ENCODE measurements around the gene TEX12.
"Not testable (repeated sequence)": the region's sequence is repeated elsewhere in the genome, so short reads cannot be mapped to it uniquely, and the experiment has no call there.

Gene TEX12

DNA sequence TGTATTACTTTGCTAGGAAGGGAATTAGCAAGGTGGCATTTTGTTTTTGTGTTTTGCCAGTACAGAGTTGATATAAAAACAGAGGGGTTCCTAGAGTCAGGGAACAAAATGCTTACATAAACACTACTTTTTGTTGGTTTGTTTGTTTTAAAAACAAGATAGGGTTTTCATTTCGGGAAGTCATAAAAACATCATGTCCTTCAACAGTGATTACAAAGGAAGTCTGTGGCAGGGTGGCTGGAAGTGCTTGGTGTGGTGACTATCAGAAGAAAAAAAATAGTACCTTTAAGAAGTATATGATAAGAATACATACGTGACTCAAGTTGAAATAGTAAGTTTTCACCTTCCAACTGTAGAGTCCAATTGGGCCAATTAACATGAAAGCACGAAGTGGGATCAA, 2.1 kb upstream of the TEX12 start:
- no peak for DNase-seq

DNA sequence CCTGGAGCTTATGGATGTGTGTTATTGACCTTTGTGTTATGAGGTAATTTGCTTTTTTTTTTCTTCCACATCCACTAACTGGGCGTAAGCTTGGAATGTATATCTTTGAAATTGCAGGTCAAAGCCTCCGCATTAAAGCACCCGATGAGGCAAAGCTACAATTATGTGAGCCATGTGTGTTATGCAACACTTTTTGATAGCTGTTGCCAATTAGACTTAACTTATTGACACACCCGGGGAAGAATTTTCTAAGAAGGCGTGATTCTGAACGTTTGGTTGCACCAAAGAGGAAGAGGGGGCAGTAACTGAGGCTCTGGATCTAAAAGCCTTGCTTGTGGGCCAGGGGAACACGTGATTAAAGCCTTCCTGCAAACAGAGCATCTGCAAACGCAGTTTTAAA, 610 bp upstream of the TEX12 start:
- DNase-seq = no peak

DNA sequence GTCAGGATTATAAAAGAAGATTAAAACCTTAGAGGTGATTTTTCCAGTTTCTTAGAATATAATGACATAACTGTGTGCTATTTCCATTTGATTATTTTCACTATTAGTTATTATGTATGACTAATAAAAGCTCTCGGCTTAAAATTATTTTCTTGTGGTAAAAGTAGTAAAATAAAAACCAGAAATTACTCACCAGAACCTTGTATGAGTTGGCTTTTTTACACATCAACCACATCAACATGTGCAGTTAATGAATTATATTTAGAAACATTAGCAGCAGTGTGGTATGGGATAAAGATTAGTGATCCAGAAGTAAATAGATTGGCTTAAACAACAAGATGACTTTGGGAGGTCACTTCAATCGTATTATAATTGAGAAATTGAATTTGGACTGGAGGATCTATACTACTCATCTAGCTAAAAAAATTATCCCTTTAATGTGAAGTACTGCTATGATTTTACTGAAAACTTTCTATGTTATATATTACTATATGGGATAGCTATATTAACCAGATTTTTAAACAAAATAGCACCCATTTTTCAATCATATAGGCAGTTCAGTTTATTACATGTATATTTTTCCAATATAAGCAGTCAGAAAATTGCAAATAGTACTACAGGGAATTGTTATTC, 5.3 kb downstream of the TEX12 start:
- DNase-seq = no peak

DNA sequence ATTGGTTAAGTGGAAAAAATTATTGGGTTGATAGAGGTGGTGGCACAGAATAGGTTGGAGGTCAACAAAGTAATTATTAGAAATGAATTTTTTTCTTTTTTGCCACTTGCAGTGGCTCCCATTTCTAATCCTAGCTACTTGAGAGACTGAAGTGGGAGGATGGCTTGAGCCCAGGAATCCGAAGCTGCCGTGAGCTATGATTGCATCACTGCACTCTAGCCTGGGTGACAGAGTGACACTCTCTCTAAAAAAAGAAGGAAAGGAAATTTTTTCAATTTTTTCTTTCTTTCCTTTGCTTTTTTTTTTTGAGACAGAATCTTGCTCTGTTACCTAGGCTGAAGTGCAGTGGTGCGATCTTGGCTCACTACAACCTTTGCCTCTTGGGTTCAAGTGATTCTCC, 6.0 kb downstream of the TEX12 start:
- DNase-seq = no peak

DNA sequence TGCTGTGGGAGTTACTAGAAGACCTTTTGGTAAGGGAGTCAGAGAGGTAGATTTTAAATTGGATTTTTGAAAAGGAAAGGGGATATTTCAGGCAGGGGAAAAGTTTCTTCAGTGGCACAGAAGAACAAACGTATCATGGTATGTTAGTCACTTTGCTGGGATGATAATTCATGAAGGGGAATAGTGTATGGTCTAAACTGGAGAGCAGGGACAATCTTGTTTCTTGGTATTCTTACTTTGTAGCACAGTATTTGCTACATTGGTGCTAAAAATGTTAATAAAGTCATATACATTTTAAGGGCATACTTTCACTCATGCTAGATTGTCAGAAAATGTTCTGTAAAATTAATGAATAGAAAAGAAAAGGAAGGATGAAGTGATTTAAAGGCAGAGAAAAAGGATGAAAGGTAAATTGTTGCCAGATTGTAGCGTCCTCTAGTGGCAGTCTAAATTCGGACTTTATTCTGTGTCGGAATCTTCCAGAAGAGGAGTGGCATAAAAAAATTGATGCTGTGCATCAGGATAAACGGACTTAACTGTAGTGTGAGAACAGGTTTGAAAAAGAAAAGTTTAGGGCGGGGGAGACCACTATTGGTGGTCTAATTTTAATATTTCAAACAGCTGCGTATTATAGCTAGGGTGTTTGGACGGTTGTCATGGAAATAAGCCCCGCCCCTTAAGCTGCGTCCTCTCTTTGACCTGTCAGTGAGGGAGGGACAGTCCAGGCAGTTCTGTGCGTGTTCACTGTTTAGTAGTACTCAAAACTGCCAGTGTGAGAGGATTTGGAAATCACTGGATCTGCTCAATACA, 7.8 kb downstream of the TEX12 start, which contains the start of gene BCO2:
Gene BCO2 (plus strand): TSS at position 724 of the 810 bp plus-strand sequence. CDS start 90 bp downstream, outside the sequence.
- DNase-seq = peak; percentile 63 to 76

DNA sequence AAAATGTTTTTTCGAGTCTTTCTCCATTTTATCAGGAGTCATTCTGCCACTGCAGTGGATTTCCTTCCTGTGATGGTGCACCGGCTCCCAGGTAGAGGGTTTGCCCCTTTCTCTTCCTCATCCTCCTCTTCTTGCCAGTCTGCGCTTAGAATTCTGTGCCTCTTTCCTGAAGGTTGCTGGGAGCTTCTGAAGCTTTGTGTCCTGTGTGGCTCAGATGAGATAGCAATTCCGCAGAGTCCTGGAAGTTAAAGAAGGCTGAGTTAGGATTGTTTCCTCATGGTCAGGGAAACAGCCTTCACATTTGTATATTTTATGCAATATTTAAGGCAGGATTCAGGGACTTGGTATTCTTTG, 8.4 kb downstream of the TEX12 start:
- DNase-seq = no peak

DNA sequence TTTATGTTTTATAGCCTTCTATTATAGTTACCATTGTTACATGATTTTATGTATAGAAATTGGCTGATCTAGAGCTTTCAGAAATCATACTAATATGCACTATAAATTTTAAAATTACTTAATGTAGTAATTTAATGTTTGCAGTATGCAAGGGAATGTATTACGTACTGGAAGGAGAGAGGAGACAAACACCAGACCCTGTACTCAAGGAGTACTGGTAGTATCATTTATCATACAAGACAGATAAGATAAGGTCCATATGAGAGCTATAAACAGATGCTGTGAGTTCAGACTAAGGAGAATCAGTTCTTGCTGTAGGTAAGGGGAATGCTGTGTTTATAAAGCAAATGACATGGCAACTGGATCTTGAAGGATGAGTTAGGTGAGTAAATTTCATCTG, 8.9 kb downstream of the TEX12 start:
- no peak for DNase-seq

DNA sequence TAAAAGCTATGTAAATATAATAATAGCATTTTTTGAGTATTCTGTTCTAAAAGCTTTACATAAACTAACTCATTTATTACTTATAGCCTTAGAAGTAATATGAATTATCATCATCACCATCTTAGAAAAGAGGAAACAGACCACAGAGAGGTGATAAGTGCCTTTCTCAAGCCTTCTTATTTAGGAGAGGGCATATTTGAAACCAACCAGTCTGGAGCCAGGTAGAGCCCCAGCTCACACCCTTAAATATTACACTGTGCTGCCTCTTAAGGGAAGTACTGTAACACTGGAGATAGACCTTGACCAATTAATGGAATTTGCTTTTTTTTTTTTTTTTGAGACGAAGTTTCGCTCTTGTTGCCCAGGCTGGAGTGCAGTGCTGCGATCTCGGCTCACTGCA, 10.4 kb downstream of the TEX12 start:
- DNase-seq = no peak

DNA sequence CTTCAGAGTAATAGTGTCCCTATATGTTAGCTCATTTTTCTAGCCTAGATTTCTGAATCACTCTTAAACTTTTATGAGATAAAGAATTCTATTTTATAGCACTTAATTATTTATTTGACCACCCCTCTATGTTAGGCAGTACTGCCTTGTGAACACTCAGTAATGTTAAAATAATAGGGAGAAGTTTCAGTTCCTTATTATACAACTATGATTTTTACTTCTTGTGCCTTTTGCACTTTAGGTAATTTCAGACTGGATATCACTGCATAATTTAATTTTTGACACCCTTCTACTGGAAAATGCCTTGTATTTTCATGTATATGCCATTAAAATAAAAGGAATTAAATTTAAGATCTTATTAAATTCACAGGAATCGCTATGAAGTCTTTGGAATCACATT, 11.3 kb downstream of the TEX12 start:
- no peak for DNase-seq

DNA sequence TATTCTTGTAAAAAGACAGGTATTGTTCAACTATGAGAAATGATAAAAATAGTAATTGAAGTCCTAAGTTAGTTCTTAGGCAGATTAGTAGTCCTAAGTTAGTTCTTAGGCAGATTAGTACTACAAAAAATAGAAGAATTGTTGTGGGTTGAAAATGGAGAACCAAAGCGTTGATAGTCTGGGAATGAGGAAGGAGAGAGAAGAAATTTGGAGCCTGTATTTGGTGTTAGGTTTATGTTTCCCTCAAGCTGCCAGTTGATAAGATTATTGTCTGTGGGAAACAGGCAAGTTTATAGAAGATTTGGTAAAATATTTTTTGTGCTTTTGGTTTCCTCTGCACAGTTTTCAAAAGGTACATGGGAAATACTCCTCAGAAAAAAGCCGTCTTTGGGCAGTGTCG, 11.8 kb downstream of the TEX12 start:
- DNase-seq = no peak

DNA sequence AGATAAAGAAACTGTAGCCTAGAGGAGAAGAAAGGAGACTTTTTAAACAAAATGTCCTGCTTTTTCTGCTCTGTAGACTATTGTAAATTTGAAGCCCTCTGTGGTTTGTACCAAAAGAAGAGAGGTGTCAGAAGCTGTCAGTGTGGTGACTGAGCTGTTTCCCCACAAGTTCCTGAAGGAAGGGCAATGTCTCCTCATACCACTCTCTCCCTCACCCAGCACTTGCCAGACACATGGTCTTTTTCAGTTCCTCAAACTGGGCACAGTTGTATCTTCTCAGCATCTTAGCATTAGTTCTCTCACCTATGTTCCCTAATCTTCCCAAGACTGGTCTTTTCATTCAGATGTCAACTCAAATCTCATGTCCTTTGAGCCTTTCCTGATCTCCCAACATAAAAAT, 12.4 kb downstream of the TEX12 start:
- peak; percentile 10 to 31 for DNase-seq

DNA sequence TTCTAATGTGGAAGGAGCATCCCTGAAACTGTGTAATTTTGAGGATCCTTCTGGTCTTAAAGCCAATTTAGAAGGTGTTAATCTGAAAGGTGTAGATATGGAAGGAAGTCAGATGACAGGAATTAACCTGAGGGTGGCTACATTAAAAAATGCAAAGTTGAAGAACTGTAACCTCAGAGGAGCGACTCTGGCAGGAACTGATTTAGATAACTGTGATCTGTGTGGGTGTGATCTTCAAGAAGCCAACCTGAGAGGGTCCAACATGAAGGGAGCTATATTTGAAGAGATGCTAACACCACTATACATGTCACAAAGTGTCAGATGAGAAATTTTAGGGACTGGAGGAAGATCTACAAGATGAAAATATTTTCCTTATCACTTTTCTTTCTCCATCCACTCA, 15.7 kb downstream of the TEX12 start:
- DNase-seq = no peak

DNA sequence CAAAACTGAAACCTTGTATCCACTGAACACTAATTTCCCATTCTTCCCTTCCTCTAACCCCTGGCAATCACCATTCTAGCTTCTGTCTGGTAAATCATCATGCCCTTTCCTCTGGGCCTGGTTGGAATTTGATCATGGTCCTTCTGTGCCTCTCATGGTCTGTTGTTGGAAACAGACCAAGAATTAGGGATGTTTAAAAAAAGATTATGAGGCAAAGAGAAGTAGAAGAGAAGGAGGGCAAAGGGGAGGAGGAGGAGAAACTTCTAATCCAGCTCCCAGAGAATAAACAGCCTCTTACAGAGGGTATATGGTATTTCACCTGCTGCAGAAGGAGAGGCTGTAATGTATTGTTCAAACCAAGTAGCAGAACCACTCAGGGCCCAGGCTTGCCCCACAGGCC, 18.7 kb downstream of the TEX12 start:
- DNase-seq = no peak

DNA sequence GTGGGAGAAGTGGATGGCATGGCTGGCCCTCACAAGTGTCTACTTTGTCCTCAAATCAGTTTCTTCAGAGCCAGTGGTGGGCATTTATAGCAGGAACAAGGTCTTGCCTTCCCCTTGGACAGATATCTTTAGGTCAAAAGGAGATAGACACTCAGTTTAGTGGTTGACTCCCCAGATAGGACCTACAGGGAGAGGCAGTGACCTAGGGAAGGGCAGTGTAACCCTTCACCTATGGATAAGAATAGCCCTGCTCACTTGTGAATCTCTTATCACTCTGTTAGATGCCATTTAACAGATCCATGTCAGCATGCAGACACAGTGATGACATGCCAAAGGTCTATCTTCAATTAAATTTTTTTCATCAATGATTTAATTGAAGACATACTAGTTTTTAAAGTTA, 19.1 kb downstream of the TEX12 start:
- DNase-seq = no peak

DNA sequence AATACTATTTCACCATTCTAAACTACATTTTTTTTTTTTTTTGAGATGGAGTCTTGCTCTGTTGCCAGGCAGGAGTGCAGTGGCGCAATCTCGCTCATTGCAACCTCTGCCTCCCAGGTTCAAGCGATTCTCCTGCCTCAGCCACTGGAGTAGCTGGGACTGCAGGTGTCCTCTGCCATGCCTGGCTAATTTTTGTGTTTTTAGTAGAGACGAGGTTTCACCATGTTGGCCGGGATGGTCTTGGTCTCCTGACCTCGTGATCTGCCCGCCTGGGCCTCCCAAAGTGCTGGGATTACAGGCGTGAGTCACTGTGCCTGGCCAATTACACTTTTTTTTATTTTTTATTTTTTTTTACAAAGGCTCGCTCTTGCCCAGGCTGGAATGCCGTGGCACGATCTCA, 27.9 kb downstream of the TEX12 start:
- DNase-seq = not testable (repeated sequence)

DNA sequence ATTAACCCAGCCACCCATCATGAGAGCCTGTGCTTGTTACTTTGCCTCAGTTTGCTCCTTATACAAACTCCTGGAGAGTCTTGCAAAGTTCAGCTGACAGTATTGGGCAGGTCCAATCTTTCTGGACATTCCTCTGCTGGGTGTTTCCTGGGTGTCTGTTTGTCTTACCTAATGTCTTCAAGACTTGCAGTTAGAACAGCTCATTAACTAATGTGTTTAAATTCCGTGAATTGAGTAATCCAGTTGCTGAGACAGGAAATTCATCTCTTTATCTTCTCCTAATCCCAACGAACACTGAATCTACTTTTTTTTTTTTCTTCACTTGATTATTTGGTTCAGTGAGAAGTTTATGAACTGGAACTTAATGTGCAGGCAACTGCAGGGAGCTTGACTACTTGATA, 28.8 kb downstream of the TEX12 start:
- DNase-seq = no peak

DNA sequence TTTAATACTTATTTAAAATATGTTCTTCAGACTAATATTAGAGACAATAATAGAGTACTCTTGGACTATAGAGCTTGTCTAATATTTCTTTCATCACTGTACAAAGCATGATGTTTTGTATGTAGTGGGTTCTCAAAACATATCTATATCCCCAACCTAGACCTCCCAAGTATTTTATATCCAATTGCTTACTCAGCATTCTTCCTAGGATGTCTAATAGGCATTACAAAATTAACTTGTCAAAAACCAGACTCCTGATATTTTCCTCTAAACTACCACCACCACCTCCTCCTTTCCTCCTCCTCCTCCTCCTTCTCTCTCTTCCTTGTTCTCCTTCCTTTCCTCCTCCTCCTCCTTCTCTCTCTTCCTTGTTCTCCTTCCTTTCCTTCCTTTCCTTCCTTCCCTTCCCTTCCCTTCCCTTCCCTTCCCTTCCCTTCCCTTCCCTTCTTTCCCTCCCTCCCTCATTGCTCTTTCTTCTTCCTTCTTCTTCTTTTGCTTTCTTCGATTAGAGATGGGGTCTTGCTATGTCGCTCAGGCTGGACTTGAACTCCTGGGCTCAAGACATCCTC, 29.4 kb downstream of the TEX12 start:
- no peak for DNase-seq

DNA sequence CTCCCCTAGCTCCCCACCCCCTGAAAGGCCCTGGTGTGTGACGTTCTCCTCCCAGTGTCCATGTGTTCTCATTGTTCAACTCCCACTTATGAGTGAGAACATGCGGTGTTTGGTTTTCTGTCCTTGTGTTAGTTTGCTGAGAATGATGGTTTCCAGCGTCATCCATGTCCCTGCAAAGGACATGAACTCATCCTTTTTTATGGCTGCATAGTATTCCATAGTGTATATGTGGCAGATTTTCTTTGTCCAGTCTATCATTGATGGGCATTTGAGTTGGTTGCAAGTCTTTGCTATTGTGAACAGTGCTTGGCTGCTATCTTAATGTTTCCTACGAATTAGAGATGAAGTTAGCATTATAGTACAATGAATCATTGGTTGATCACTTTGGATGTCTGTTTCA, 31.9 kb downstream of the TEX12 start:
- DNase-seq = not testable (repeated sequence)

DNA sequence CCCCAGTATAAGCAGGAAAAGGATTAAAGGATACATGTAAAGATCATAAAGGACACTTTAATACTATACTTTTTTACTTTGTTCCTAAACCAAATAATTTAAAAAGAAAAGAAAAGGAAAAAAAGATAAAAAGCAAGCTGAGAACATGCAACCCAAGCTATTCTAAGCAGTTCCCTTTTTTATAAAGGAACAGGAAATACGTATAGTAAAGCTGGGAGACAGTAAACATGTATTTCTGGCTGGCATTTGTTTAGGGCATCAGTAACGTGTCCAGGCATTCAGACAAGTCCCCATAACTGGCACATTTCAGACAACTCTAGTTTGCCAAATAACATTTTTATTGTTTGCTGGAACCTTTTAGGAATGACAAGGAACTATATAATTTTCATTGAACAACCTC, 33.1 kb downstream of the TEX12 start:
- no peak for DNase-seq

DNA sequence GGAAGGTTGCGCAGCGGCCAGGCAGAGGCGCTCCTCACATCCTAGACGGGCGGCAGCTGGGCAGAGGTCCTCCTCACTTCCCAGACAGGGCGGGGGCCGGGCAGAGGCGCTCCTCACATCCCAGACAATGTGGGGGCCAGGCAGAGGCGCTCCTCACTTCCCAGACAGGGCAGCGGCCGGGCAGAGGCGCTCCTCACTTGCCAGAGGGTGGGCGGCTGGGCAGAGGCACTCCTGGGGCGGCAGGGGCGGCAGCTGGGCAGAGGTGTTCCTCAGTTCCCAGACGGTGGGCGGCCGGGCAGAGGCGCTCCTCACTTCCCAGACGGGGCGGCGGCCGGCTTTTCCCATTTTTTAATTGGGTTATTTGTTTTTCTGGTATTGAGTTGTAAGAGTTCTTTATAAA, 38.9 kb downstream of the TEX12 start:
- DNase-seq = no peak

DNA sequence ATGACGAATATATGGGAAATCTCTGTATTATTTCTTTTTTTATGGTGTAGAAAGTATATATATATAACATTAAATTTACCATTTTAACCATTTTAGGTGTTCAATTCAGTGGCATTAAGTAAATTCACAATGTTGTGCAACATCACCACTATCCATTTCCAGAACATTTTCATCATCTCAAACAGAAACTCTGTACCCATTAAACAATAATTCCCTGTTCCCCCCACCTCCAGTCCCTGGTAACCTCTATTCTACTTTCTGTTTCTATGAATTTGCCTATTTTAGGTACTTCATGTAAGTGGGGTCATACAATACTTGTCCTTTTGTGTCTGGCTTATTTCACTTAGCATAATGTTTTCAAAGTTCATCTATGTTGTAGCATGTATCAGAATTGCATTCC, 43.7 kb downstream of the TEX12 start:
- DNase-seq = no peak

DNA sequence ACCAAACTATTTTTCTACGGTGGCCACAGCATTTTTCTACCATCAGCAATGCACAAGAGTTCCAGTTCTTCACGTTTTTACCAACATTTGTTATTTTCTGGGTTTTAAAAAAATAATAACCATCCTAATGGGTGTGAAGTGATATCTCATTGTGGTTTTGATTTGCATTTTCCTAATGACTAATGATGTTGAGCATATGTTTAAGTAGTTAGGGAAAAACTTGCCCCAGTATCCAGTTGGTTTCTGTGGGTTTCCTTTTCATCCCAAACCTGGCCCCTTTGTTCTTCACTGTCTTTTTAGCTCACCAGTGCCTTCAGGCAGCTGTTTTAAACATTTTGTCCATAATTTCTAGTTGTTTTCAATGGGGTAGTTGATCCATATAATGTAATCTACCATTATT, 44.4 kb downstream of the TEX12 start:
- peak in 1 of 2 donors; percentile 5 for DNase-seq

DNA sequence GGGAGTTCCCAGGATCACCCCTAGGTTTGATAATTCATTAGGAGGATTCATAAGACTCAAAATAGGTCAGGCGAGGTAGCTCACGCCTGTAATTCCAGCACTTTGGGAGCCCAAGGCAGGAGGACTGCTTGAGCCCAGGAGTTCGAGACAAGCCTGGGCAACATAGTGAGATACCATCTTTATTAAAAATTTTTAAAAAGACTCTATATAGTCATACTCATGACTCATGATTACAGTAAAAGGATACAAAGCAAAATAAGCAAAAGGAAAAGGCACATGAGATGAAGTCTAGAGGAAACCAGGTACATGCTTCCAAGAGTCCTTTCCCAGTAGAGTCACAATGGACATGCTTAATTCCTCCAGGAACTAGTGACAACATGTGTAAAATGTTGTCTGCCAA, 45.1 kb downstream of the TEX12 start:
- no peak for DNase-seq

DNA sequence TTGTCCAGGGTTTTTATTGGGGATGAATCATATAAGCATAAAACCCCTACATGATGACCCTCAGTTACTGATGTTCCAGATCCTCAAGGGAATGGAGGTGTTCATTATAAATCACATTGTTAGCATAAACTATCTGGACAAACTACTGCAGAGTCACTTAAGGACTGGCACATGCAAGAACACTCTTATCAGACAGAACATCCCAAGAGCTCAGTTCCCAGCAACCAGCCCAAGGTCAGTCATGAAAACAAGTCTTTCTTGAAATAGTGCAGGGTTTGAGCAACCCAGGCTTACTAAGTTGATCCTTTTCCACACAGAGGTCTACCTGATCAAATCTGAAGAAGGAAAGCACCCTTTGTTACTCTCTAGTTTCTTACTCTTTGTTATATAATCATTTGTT, 45.5 kb downstream of the TEX12 start:
- DNase-seq = no peak

DNA sequence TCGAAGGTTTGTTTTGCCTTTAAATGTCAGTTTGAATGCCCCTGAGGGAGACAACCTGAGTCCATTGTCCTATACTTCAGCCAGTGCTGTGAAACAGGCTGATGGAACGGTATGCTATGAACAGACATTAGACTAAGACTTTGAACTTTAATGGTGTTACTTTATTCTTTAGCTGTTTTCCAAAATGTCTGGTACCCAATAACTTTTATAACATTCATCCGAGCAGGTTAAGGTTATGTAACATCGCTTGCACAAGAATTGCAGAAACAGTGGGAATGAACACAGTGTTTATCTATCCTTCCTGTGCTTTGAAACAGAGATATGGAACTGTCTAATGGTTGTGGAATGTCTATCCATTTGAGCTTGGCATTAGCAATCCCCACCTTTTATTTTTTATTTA, 46.6 kb downstream of the TEX12 start:
- DNase-seq = no peak

Measured in CD4-positive, alpha-beta T cell treated with Interferon alpha-2 for 1 hour (primary cell).